ENCODE data around the gene CDADC1.
"Not testable (repeated sequence)": the region's sequence is repeated elsewhere in the genome, so short reads cannot be mapped to it uniquely, and the experiment has no call there.

DNA sequence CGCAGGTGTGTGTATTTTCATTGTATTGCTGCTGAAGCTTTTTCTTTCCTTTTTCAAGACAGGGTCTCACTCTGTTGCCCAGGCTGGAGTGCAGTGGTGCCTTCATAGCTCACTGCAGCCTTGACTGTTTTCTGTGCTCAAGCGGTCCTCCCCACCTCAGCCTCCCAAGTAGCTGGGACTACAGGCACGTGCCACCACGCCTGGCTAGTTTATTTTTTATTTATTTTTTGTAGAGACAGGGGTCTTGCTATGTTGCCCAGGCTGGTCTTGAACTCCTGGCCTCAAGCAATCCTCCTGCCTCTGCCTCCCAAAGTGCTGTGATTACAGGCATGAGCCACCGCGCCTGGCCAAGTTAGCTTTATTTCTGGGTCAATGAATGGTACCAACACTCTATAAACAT is 47.0 kb downstream of the CDADC1 start:
- not testable (repeated sequence) for TF ChIP-seq POLR2A (IDR thresholded peaks at IDR 0.05)
- TF ChIP-seq, protein P1, sequence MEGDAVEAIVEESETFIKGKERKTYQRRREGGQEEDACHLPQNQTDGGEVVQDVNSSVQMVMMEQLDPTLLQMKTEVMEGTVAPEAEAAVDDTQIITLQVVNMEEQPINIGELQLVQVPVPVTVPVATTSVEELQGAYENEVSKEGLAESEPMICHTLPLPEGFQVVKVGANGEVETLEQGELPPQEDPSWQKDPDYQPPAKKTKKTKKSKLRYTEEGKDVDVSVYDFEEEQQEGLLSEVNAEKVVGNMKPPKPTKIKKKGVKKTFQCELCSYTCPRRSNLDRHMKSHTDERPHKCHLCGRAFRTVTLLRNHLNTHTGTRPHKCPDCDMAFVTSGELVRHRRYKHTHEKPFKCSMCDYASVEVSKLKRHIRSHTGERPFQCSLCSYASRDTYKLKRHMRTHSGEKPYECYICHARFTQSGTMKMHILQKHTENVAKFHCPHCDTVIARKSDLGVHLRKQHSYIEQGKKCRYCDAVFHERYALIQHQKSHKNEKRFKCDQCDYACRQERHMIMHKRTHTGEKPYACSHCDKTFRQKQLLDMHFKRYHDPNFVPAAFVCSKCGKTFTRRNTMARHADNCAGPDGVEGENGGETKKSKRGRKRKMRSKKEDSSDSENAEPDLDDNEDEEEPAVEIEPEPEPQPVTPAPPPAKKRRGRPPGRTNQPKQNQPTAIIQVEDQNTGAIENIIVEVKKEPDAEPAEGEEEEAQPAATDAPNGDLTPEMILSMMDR (IDR thresholded peaks at IDR 0.05) = not testable (repeated sequence)
